Measurements from ENCODE around the gene PDCD2L. TPM values are rescaled to one million over a fixed set of nuclear protein-coding genes. Genes with fewer than 3 reads are reported as not detected.

The PDCD2L gene
- total and polyA plus RNA-seq, 12 donors: 7.6 to 26.1 (median 12.9) TPM

- Histone ChIP-seq H3K36me3 (replicated peaks in 1 of 2) (peaks cover 0 to 7% of the 10 kb centered on the region in 2 donors), H3K4me3 (no peak overlapping the region), H3K9me3 (replicated peaks in 1 of 3) (no peaks in the 10 kb centered on the region), H3K4me1 (replicated peaks in 1 of 2) (peaks cover 26 to 36% of the 10 kb centered on the region in 2 donors), H3K27ac (no peak overlapping the region), H3K27me3 (no peaks in the 10 kb centered on the region)
- no peak for TF ChIP-seq CTCF (IDR thresholded peaks at IDR 0.05)
- TF ChIP-seq POLR2A (IDR thresholded peaks at IDR 0.05): no peak
- intact Hi-C loops (cut with DNase I): no loop called here
- 68 to 71% (median 70%) methylated on average over 3 of the region's 3 CpGs for WGBS, 4 donors
- DNase-seq: no peak
Measured at GRCh38 chr19:34362679-34363069, 41.5 kb upstream of the PDCD2L start.

GRCh38 chr19:34363094-34363493, 41.1 kb upstream of the PDCD2L start:
- Histone ChIP-seq H3K27me3 (no peaks in the 10 kb centered on the region), H3K27ac (no peak overlapping the region), H3K4me3 (no peak overlapping the region), H3K9me3 (replicated peaks in 1 of 3) (no peaks in the 10 kb centered on the region), H3K4me1 (replicated peaks in 1 of 2) (peaks cover 30 to 40% of the 10 kb centered on the region in 2 donors), H3K36me3 (replicated peaks in 1 of 2) (peaks cover 0 to 11% of the 10 kb centered on the region in 2 donors)
- intact Hi-C loops (cut with DNase I): no loop called here
- DNase-seq: no peak
- TF ChIP-seq CTCF (IDR thresholded peaks at IDR 0.05) (no peak), POLR2A (IDR thresholded peaks at IDR 0.05) (no peak)
- WGBS, 4 donors: 79 to 87% (median 84%) methylated on average over 4 of the region's 4 CpGs

- Histone ChIP-seq H3K27me3 (no peaks in the 10 kb centered on the region), H3K4me3 (no peak overlapping the region), H3K27ac (peak overlapping the region in 1 of 5 donors; percentile 85), H3K4me1 (replicated peaks in 1 of 2) (peaks cover 29 to 40% of the 10 kb centered on the region in 2 donors), H3K9me3 (replicated peaks in 1 of 3) (no peaks in the 10 kb centered on the region), H3K36me3 (replicated peaks in 1 of 2) (peaks cover 0 to 19% of the 10 kb centered on the region in 2 donors)
- WGBS, 4 donors: 90 to 97% (median 95%) methylated on average over 5 of the region's 5 CpGs
- DNase-seq: no peak
- TF ChIP-seq CTCF (IDR thresholded peaks at IDR 0.05) (no peak), POLR2A (IDR thresholded peaks at IDR 0.05) (no peak)
- intact Hi-C loops (cut with DNase I): no loop called here
Measured at GRCh38 chr19:34363930-34364329, 40.3 kb upstream of the PDCD2L start.

GRCh38 chr19:34364462-34364829, 39.8 kb upstream of the PDCD2L start:
- Histone ChIP-seq H3K4me1 (replicated peaks in 1 of 2) (peaks cover 29 to 39% of the 10 kb centered on the region in 2 donors), H3K27me3 (no peaks in the 10 kb centered on the region), H3K36me3 (replicated peaks in 1 of 2) (peaks cover 0 to 24% of the 10 kb centered on the region in 2 donors), H3K9me3 (replicated peaks in 1 of 3) (no peaks in the 10 kb centered on the region), H3K4me3 (peak overlapping the region in 2 of 4 donors; percentile 76 to 96), H3K27ac (peak overlapping the region in 4 of 5 donors; percentile 34 to 94 (median 88))
- no peak for DNase-seq
- WGBS, 4 donors: 74 to 76% (median 75%) methylated on average over 11 of the region's 11 CpGs
- intact Hi-C loops (cut with DNase I): no loop called here
- TF ChIP-seq POLR2A (IDR thresholded peaks at IDR 0.05) (no peak), CTCF (IDR thresholded peaks at IDR 0.05) (no peak)
